Germinal center (tissue), 1 donor: ENCODE measurements around the gene NEUROG1.

Source experiments
- DNase-seq: peaks from one replicate; pipeline ENCODE4 v3.0.0; 2012; ENCODE audit warnings: mixed read lengths, low spot score

The NEUROG1 gene

GRCh38 chr5:135493406-135494180 lies 42.2 kb downstream of the NEUROG1 start:
- DNase-seq, result no peak

- no peak for DNase-seq
These were observed 43.5 kb downstream of the NEUROG1 start for GRCh38 chr5:135492319-135492626.

- no peak for DNase-seq
These were observed 44.0 kb downstream of the NEUROG1 start for GRCh38 chr5:135491552-135492318.

GRCh38 chr5:135491038-135491551 lies 44.7 kb downstream of the NEUROG1 start:
- DNase-seq, result no peak

GRCh38 chr5:135490245-135491037 lies 45.3 kb downstream of the NEUROG1 start:
- no peak for DNase-seq

GRCh38 chr5:135489466-135490244 lies 46.1 kb downstream of the NEUROG1 start:
- peak; percentile 27 for DNase-seq

GRCh38 chr5:135488727-135489465 lies 46.9 kb downstream of the NEUROG1 start:
- DNase-seq, result no peak

GRCh38 chr5:135487839-135488514 lies 47.8 kb downstream of the NEUROG1 start:
- no peak for DNase-seq

- no peak for DNase-seq
These were observed 48.7 kb downstream of the NEUROG1 start for GRCh38 chr5:135487037-135487395.

GRCh38 chr5:135486131-135487036 lies 49.4 kb downstream of the NEUROG1 start:
- no peak for DNase-seq

GRCh38 chr5:135484674-135485086 lies 51.1 kb downstream of the NEUROG1 start:
- no peak for DNase-seq
